CD8-positive, alpha-beta memory T cell (primary cell): ENCODE measurements around the gene PNMA6A. TPM values are rescaled to one million over a fixed set of nuclear protein-coding genes. Genes with fewer than 3 reads are reported as not detected.
"Not testable (repeated sequence)": the region's sequence is repeated elsewhere in the genome, so short reads cannot be mapped to it uniquely, and the experiment has no call there.

Source experiments
- CTCF ChIA-PET: fragments of 350-600 bp; sonication (Branson Sonifier 250); formaldehyde crosslinking; loops from one replicate; lab custom pipeline; 2021; ENCODE audit warnings: antibody characterized with exemption; lab: Charles Lee
- POLR2A ChIA-PET: fragments of 350-600 bp; sonication (Branson Sonifier 250); formaldehyde crosslinking; loops from one replicate; lab custom pipeline; 2021; ENCODE audit warnings: antibody characterized with exemption; lab: Charles Lee
- DNase-seq, 5 donors: peaks; one replicate each; pipeline versions ENCODE4 v3.0.0 to v3.0.0-alpha.2; 2020 to 2022; ENCODE audit warnings: mixed read lengths in 1 of 5
- H3K27ac ChIP-seq: one replicate; pipeline ENCODE4 v1.7.0; 2013; ENCODE audit warnings: low read depth, mild to moderate bottlenecking, low read length, moderate library complexity
- H3K27me3 ChIP-seq: 2 replicates; pipeline ENCODE4 v1.7.0; 2013; ENCODE audit warnings: low read length, mild to moderate bottlenecking; ENCODE audit not compliant: insufficient read depth, poor library complexity, severe bottlenecking
- H3K36me3 ChIP-seq: 2 replicates; pipeline ENCODE4 v1.7.0; 2013; ENCODE audit warnings: mild to moderate bottlenecking, low read length, moderate library complexity; ENCODE audit not compliant: insufficient read depth
- H3K4me1 ChIP-seq: 2 replicates; pipeline ENCODE4 v1.7.0; 2013; ENCODE audit warnings: mild to moderate bottlenecking, low read length, moderate library complexity; ENCODE audit not compliant: insufficient read depth
- H3K4me3 ChIP-seq: 2 replicates; pipeline ENCODE4 v1.7.0; 2013; ENCODE audit warnings: mild to moderate bottlenecking, low read length
- H3K9me3 ChIP-seq: 2 replicates; pipeline ENCODE4 v1.7.0; 2013; ENCODE audit warnings: mild to moderate bottlenecking, low read length
- H3K27ac Mint-ChIP-seq, 8 donors: one replicate each; pipeline ENCODE4 v1.8.0; 2020 to 2021; ENCODE audit warnings: mixed read lengths in 8 of 8, mild to moderate bottlenecking in 6 of 8, inconsistent platforms in 3 of 8, moderate library complexity in 3 of 8
- H3K27me3 Mint-ChIP-seq, 2 donors: one replicate each; pipeline ENCODE4 v1.8.0; 2020 to 2021; ENCODE audit warnings: mixed read lengths in 2 of 2, mild to moderate bottlenecking in 1 of 2, moderate library complexity in 1 of 2
- H3K36me3 Mint-ChIP-seq, 3 donors: one replicate each; pipeline ENCODE4 v1.8.0; 2020 to 2021; ENCODE audit warnings: mixed read lengths in 3 of 3, inconsistent platforms in 1 of 3, mild to moderate bottlenecking in 1 of 3
- H3K4me1 Mint-ChIP-seq, 3 donors: one replicate each; pipeline ENCODE4 v1.8.0; 2020 to 2021; ENCODE audit warnings: mixed read lengths in 3 of 3, inconsistent platforms in 1 of 3, mild to moderate bottlenecking in 1 of 3
- H3K4me3 Mint-ChIP-seq, 7 donors: one replicate each; pipeline ENCODE4 v1.8.0; 2020 to 2021; ENCODE audit warnings: mixed read lengths in 7 of 7, mild to moderate bottlenecking in 6 of 7, moderate library complexity in 4 of 7, inconsistent platforms in 2 of 7
- H3K9me3 Mint-ChIP-seq, 5 donors: one replicate each; pipeline ENCODE4 v1.8.0; 2020 to 2022; ENCODE audit warnings: mixed read lengths in 5 of 5, mild to moderate bottlenecking in 3 of 5, moderate library complexity in 2 of 5, inconsistent platforms in 1 of 5
- polyA plus RNA-seq: library from polyadenylated mRNA; unstranded; fragments of 300-500 nt; fragmentation: Illumina TruSeq; gene quantifications from one replicate; pipeline ENCODE4 v1.2.3, GENCODE V29; 2021
- total RNA-seq, 2 experiments: library from RNA; stranded (reverse); gene quantifications; one replicate each; pipeline ENCODE4 v1.2.3, GENCODE V29; 2021

Gene PNMA6A
- total and polyA plus RNA-seq, 3 experiments from 2014 or later, result 0.29 to 1.8 (median 1.7) TPM

GRCh38 chrX:153123468-153123867 is 51.2 kb downstream of the PNMA6A start:
- CTCF ChIA-PET, H3K27me3 Mint-ChIP-seq, H3K27me3 ChIP-seq, DNase-seq, H3K4me3 Mint-ChIP-seq, H3K27ac ChIP-seq, H3K36me3 Mint-ChIP-seq, H3K9me3 Mint-ChIP-seq, H3K36me3 ChIP-seq, H3K9me3 ChIP-seq, H3K4me1 Mint-ChIP-seq, H3K4me1 ChIP-seq, H3K27ac Mint-ChIP-seq, H3K4me3 ChIP-seq, POLR2A ChIA-PET: not testable (repeated sequence)

Other genes starting within 250 kb of the PNMA6A start
- gene CETN2, start 241.7 kb upstream of the PNMA6A start, total RNA-seq, result 10 to 100 TPM; 12.5 to 15.4 TPM
- 29.0 TPM for gene CETN2, start 241.7 kb upstream of the PNMA6A start, polyA plus RNA-seq
- gene NSDHL, start 241.4 kb upstream of the PNMA6A start, total RNA-seq, result 10 to 100 TPM; 20.3 to 21.8 TPM
- 15.0 TPM for gene NSDHL, start 241.4 kb upstream of the PNMA6A start, polyA plus RNA-seq
- gene ZNF185, start 174.4 kb upstream of the PNMA6A start, total RNA-seq, result under 1 TPM; 0.82 to 0.96 TPM
- 2.3 TPM for gene ZNF185, start 174.4 kb upstream of the PNMA6A start, polyA plus RNA-seq
- gene PNMA5, start 78.3 kb upstream of the PNMA6A start, total RNA-seq, result not detected
- gene PNMA5, start 78.3 kb upstream of the PNMA6A start, polyA plus RNA-seq, result not detected
- 1 to 10 TPM; 1.1 TPM for gene PNMA3, start 16.0 kb upstream of the PNMA6A start, total RNA-seq
- 0.30 TPM for gene PNMA3, start 16.0 kb upstream of the PNMA6A start, polyA plus RNA-seq
- gene MAGEA1, start 106.8 kb downstream of the PNMA6A start, total RNA-seq, result not detected
- gene MAGEA1, start 106.8 kb downstream of the PNMA6A start, polyA plus RNA-seq, result not detected
- gene PNMA6F, start 249.3 kb downstream of the PNMA6A start, total RNA-seq, result not detected
- gene PNMA6F, start 249.3 kb downstream of the PNMA6A start, polyA plus RNA-seq, result not detected